ENCODE data around the gene ZNF519.
A peak's percentile ranks its signal among the peaks of the same experiment; 100 is the strongest.
"Not testable (repeated sequence)": the region's sequence is repeated elsewhere in the genome, so short reads cannot be mapped to it uniquely, and the experiment has no call there.

ZNF519 gene

DNA sequence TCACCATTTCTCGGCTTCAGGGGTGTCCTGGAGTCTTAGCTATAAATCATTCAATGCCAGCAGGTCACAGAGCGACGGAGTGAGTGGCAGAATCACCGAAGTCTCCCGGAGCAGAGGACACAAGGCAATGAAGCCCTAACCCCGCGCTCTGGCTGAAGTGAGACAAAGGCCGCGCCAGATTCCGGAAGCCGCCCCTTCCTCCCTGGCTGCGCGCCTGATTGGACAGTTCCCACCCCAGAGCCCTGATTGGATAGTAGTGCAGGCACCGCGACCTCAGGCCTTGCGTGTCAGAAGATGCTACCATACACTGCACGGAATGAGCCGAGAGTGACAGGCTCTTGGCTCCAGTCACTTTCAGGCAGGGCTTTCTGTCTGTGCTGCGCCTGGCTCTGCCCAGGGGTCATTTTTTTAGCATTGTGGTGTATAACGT, at the start of gene ZNF519:
Gene ZNF519, minus strand, starts transcription at position 165 of the 430 bp plus-strand sequence. Its CDS starts 158 bp downstream, at position 7.
- peak; percentile 95 for DNase-seq (ENCODE audit: low read depth)

DNA sequence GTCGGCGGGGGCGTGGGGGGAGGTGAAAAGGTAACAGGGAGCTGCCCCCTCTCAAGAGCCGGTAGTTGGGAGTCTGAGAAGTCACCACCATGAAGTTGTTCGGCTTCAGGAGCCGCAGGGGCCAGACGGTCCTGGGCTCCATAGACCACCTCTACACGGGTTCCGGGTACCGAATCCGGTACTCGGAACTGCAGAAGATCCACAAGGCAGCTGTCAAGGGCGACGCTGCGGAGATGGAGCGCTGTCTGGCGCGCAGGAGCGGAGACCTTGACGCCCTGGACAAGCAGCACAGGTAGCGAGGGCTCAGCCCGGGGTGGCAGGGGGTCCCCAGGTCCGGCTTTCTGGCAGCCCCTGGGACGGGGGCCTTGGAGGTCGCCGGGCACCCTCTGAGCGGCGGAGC, 47.1 kb upstream of the ZNF519 start:
- no peak for DNase-seq (ENCODE audit: low read depth)

GRCh38 chr18:14178321-14179196, 46.3 kb upstream of the ZNF519 start:
- DNase-seq (ENCODE audit: low read depth): peak; percentile 13

GRCh38 chr18:14177540-14178320, 45.5 kb upstream of the ZNF519 start:
- DNase-seq (ENCODE audit: low read depth): not testable (repeated sequence)

GRCh38 chr18:14175404-14175803, 43.2 kb upstream of the ZNF519 start:
- not testable (repeated sequence) for DNase-seq (ENCODE audit: low read depth)

DNA sequence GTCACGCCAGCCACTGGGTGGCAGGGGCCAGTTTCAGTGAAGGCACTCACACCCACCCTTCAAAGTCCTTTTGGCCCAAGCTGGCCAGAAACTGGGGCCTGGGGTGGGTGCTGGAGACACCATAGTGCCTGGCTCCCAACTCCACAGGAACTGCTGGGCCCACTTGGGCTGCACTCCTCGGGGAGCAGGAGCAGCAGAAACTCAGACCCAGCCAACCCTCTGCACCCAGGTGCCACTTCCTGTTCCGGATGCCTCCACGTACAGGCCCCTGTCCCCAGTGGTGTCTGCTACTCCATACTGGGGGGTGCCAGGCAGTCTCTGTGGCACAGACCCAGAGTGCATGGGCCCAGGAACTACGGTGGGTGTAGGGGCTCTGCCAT, 42.5 kb upstream of the ZNF519 start:
- no peak for DNase-seq (ENCODE audit: low read depth)

DNA sequence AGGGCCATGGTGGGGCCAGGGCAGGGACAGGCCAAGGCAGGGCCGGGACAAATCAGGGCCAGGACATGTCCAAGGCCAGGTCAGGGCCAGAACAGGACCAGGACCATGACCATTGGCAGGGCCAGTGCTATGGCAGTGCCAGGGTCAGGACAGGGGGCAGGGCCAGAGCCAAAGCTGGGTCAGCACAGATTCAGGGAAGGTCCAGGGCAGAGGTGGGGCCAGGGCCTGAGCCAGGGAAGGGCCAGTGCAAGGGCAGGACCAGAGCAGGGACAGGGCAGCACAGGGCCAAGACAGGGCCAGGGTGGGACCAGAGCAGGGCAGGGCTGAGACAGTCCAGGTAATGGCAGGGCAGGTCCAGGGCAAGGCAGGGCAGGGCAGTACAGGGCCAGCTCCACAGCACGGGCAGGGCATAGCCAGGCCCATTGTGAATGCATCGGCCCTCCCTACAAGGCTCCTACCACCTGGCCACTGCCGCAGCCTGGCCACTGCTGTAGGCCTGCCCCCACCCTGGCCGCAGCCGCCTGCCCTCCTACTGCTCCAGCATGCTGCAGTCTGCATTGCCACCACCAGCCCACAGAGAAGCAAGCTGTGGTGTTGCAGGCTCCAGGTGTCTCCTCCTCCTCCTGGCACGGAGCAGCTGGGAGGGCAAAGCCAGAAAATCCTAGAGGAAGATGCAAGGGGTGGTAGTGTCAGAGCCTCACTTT, 41.9 kb upstream of the ZNF519 start:
- DNase-seq (ENCODE audit: low read depth): not testable (repeated sequence)

DNA sequence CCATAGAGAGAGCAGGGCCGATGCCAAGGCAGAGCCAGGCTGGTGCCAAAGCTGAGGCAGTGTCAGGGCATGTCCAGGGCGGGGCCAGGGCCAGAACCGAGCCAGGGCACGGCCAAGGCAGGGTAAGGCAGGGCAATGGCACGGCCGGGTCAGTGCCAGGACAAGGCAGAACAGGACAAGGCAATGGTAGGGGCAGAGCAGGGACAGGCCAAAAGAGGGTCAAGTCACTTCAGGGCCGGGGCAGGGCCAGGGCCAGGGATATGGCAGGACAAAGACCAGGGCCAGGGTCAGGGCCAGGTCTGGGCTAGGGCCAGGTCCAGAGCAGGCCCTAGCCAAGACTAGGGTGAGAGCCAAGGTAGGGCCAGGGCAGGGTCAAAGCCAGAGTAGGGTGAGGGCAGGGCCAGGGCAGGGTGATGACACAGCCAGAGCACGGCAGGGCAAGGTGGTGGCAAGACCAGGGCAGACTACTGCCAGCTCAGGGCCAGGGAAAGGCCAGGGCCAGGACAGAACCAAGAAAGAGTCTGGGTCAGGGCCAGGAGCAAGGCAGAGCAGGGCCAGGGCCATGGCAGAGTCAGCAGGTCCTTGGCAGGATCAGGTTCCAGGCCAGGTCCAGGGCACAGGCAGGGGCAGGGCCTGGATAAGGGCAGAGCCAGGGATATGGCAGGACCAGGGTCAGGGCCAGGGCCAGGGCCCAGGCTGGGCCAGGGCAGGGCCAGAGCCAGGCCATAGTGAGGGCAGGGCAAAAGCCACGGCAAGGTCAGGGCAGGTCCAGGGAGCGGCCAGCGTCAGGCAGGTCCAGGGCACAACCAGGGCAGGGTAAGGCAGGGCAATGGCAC, 41.1 kb upstream of the ZNF519 start:
- not testable (repeated sequence) for DNase-seq (ENCODE audit: low read depth)

DNA sequence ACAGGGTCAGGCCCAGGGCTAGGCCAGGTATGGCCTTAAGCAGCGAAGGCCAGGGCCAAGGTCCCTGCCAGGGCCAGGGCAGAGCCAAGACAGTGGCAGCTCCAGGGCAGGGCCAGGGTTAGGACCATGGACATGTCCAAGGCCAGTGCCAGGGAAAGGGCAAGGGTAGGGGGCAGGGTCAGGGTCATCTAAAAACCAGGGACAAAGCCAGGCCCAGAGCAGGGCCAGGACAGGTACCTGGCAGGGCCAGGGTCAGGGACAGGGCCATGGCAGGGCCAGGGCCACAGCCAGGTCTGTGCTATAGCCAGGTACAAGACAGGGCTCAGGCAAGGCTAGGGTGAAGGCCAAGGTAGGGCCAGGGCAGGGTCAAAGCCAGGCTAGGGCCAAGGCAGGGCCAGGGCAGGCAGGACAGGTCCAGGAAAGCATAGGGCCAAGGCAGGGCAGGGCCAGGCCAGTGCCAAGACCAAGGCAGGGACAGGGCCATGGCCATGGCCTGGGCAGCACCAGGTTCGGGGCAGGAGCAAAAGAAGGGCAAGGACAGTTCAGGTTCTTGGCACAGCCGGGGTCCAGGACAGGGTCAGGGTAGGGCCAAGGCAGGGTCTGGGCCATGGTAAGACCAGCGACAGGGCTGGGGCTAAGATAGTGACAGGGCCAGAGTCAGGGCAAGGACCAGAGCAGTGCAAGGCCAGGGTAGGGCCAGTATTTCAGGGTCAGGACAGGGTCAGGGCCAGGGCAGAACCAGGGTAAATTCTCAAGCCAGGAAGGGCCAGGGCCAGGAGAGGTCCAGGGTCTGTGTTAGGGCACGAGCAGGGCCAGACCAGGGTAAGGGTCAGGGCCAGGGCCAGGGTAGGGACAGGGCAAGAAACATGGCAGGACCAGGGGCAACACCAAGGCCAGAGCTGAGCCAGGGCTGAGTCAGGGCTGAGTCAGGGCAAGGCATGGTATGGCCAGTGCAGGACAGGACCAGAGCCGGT, 40.2 kb upstream of the ZNF519 start:
- not testable (repeated sequence) for DNase-seq (ENCODE audit: low read depth)

- DNase-seq (ENCODE audit: low read depth): not testable (repeated sequence)
Observed at GRCh38 chr18:14171301-14172141, 39.3 kb upstream of the ZNF519 start.

DNA sequence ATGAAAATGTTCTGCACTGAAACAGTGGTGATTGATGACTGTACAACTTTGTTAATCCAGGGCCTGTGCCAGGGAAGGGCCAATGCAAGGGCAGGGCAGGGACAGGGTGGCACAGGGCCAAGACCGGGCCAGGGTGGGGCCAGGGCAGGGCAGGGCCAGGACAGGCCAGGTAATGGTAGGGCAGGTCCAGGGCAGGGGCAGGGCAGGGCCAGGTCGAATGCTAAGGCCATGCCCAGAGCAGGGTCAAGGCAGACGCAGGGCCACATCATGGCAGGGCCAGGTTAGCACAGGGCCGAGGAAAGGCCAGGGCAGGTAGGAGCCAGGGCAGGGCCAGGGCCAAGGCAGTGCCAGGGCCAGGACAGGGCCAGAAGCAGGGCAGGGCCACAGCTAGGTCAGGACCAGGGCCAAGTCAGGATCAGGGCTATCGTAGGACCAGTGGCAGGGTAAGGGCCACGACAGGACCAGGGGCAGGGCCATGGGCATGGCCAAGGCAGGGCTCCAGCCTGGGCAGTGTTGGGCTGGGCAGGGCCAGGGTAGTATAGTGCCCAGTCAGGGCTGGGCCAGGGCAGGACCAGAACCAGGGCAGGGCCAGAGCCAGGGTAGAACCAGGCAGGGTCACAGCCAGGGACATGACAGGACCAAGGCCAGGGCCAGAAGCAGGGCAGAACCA, 38.3 kb upstream of the ZNF519 start:
- DNase-seq (ENCODE audit: low read depth): not testable (repeated sequence)

GRCh38 chr18:14162915-14163314, 30.7 kb upstream of the ZNF519 start:
- not testable (repeated sequence) for DNase-seq (ENCODE audit: low read depth)

DNA sequence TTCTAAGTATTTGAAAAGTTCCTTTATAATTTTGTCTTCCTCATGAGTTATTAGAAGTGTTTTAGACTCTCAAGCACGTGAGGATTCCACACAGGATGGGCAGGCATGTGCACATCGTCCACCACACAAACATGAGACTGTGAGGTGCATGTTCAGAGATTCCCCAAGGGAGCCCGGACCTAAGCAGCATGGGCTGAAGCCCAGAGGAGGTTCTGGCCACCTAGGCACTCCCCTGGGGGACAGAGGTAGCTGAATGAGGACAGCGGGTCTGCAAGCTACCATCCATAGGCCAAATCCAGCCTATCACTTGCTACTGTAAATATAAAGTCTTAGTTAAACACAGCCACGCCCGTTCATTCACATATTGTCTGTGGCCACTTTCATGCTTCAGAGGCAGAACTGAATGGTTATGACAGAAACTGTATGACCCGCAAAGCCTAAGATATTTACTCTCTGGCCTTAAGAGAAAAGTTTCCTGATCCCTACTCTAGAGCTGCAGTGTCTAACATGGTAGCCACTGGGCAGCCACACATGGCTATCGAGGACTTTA, 19.4 kb upstream of the ZNF519 start:
- DNase-seq (ENCODE audit: low read depth): not testable (repeated sequence)

DNA sequence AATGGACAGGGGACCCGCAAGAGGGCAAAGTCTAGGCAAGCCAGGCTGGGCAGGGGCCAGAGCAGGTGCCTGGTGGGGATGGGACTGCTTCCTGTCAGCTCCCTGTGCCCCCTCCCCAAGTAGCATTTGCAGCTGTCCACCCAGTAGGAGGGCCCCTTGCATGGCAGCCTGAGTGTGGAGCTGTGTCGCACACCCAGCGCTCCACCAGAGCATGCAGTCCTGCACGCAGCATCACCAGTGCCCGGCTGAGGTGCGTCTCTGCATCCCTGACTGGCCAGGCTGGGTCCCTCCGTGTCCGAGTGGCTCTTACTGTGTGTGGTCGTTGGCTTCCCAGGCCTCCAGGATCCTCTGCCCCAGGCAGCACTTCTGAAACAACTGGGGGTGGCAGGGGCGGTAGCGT, 18.5 kb upstream of the ZNF519 start:
- not testable (repeated sequence) for DNase-seq (ENCODE audit: low read depth)

DNA sequence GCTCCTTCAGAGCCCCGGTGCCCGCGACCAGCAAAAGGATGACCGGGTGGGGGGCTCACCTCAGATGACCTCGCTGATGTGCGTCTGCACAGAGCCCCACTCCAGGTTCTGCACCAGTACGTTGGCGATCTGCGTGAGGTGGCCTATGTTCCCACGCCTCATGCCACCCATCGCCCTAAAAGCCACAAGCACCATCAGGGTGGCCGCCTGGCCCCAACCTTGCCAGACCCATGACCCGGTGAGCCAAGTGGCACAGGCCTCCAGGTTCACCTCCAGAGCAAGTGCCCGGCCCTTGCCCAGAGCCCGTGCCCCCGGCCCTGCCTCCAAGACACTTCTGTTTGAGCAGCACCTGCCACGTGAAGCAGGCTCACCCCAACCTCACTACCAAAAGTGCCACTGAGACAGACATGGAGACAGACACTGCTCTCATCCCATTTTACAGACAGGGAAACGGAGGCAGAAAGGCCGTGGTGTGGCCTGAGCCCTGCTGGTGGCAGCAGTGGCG, 17.7 kb upstream of the ZNF519 start:
- DNase-seq (ENCODE audit: low read depth): not testable (repeated sequence)

DNA sequence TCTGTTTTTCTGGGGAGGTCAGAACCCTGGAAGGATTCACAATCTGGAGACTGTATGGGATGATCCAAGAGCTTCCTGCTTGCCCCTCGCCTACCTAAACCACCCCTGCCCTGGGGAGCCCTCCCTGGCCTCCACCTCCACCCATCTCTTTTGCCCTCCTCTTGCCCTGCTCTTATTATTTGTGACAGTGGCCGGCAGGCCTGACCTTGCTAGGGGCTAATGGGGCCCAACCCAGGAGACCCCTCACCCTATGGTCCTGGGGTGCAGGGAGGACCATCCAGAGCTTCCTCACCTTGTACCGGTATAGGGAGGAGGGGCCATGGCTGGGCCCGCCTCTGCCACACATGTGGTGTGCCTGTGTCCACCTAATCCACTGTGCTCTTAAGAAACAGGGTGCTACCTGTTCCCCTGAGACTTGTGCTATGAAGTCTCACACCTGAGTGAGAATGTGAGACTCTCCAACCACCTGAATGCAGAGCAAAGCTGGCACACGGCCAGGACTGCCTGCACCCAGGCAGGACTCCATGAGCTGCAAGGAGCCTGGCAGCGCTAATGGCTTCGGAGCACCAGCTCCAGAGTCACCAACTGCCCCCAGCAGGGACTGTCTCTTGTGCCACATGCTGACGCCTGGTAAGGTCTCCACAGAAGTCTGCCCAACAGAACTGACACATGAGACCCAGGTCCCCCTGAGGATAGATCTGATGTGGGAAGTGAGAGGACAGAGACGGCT, 17.1 kb upstream of the ZNF519 start:
- DNase-seq (ENCODE audit: low read depth): not testable (repeated sequence)

Measured in fibroblast of the conjunctiva (primary cell).